Body of pancreas (tissue), 4 donors: ENCODE data around the gene C4B.
"Not testable (repeated sequence)": the region's sequence is repeated elsewhere in the genome, so short reads cannot be mapped to it uniquely, and the experiment has no call there.

Experiments used
- POLR2A ChIP-seq, 3 donors: fragments of 450-650 bp; IDR thresholded peaks; one replicate each; pipeline ENCODE4 v1.6.1; 2016; ENCODE audit warnings: antibody characterized with exemption in 3 of 3, mild to moderate bottlenecking in 2 of 3
- TF ChIP-seq, protein P1 (sequence below), 7 experiments: fragments of 450-650 bp in 4 of 7; fragments of 200-600 bp in 3 of 7; sonication (generic) in 3 of 7; IDR thresholded peaks; one replicate each; pipeline ENCODE4 v1.5.1; 2016 to 2019; ENCODE audit warnings: antibody characterized with exemption in 7 of 7

DNA sequence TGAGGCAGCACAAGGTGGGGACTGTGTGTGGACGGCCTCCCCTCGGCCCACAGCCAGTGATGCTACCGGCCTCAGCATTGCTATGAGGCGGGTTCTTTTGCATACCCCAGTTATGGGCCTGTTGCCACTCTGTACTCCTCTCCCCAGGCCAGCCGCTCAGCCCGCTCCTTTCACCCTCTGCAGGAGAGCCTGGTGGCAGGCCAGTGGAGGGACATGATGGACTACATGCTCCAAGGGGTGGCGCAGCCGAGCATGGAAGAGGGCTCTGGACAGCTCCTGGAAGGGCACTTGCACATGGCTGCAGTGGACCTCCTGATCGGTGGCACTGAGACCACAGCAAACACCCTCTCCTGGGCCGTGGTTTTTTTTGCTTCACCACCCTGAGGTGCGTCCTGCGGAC lies 7.5 kb upstream of the C4B start:
- TF ChIP-seq, protein P1, sequence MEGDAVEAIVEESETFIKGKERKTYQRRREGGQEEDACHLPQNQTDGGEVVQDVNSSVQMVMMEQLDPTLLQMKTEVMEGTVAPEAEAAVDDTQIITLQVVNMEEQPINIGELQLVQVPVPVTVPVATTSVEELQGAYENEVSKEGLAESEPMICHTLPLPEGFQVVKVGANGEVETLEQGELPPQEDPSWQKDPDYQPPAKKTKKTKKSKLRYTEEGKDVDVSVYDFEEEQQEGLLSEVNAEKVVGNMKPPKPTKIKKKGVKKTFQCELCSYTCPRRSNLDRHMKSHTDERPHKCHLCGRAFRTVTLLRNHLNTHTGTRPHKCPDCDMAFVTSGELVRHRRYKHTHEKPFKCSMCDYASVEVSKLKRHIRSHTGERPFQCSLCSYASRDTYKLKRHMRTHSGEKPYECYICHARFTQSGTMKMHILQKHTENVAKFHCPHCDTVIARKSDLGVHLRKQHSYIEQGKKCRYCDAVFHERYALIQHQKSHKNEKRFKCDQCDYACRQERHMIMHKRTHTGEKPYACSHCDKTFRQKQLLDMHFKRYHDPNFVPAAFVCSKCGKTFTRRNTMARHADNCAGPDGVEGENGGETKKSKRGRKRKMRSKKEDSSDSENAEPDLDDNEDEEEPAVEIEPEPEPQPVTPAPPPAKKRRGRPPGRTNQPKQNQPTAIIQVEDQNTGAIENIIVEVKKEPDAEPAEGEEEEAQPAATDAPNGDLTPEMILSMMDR (IDR thresholded peaks at IDR 0.05): not testable (repeated sequence)
- TF ChIP-seq POLR2A (IDR thresholded peaks at IDR 0.05): not testable (repeated sequence)
